GM20000 (cell line): ENCODE data around the gene CDH6.

ENCODE experiments used
- DNase-seq: peaks from one replicate; pipeline ENCODE4 v3.0.0; 2012; ENCODE audit warnings: low spot score
- TF ChIP-seq, protein P1 (sequence below): IDR thresholded peaks from 2 replicates; pipeline ENCODE4 v1.5.1; 2012; ENCODE audit warnings: mild to moderate bottlenecking, control low read depth; ENCODE audit errors: extremely low read depth, missing control alignments

CDH6 gene

DNA sequence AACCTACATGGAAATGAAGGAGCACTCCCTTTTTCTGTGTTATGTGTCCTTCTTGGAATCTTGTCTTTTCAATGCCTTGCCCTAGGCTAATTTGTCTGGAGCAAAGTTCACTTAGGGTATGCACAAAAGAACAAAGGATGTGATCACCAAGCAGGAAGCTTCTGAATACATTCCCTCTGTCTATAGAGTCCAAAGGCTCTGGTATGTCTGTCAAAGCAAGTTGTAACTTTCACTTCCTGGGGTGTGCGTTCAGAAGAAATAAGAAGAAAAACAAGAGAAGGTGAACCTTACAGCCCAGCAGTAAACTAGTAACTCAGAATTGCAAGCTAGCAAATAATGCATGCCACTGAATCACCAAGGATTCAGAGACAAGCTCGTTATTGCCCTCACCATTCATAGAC lies 31.7 kb upstream of the CDH6 start:
- TF ChIP-seq, protein P1, sequence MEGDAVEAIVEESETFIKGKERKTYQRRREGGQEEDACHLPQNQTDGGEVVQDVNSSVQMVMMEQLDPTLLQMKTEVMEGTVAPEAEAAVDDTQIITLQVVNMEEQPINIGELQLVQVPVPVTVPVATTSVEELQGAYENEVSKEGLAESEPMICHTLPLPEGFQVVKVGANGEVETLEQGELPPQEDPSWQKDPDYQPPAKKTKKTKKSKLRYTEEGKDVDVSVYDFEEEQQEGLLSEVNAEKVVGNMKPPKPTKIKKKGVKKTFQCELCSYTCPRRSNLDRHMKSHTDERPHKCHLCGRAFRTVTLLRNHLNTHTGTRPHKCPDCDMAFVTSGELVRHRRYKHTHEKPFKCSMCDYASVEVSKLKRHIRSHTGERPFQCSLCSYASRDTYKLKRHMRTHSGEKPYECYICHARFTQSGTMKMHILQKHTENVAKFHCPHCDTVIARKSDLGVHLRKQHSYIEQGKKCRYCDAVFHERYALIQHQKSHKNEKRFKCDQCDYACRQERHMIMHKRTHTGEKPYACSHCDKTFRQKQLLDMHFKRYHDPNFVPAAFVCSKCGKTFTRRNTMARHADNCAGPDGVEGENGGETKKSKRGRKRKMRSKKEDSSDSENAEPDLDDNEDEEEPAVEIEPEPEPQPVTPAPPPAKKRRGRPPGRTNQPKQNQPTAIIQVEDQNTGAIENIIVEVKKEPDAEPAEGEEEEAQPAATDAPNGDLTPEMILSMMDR, result no peak
- DNase-seq, result no peak

DNA sequence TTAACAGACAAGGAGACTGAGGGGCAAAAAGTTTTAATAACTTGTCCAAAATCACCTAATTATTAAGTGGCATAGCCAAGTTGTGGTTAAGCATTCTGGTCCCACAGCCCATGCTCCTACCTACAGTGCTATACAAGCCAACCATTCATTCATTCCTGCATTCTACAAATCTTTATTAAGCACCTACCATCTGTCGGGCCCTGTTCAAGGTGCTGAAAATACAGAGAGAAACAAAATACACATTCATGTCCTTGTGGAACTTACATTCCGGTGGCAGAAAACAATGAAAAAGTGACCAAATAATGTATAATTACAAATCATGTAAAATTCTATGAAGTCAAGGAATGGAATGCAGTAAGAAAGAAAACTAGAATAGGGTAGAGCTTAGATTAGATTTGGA lies 27.8 kb upstream of the CDH6 start:
- TF ChIP-seq, protein P1, result no peak
- DNase-seq, result no peak

GRCh38 chr5:31169379-31169778 lies 24.1 kb upstream of the CDH6 start:
- DNase-seq, result no peak
- TF ChIP-seq, protein P1, result no peak

GRCh38 chr5:31172881-31173280 lies 20.6 kb upstream of the CDH6 start:
- TF ChIP-seq, protein P1, result no peak
- no peak for DNase-seq

DNA sequence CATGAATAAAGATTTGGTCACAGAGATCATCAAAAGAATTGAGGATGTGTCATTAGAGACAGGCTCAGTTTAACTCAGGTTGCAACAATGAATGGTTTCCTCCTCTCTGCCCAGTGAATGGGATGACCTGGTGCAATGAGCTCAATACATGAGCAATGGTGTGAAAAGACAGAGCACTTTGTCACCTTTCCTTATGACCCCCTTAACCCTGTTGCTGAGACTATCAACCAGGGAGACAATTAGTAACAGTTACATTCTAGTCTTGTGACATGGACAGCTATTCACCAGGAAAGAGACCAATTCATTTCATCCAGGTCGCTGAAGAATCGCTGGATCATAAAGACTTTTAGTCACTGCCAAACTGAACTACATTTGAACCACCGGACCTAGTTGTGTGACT lies 19.9 kb upstream of the CDH6 start:
- no peak for DNase-seq
- TF ChIP-seq, protein P1, result no peak

DNA sequence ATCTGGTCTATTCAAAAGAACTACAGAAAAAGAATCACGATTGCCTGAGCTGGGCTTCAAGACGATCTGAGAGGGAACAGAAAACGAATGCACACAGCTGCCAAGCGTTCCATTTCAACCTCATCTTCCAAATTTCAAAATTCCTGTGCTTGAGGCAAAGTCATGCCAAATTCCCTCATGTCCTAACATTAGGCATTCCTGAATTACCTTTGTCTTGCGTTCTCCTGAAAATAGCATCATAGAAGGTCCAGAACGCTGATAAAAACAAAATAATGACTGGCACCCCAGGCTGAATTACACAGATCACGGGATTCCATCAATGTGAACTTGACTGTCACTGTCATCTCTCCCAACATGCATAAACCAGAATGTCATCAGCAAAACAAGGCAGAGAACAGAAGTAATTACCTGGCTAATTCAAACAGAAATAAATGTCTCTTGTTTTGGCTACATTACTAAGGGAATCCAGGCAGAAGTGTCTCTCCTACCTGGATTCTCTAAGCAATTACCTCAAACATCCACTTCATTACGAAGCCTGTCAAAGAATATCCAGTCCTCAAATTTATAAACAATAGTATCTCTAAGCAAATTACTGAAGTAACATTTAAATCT lies 12.0 kb upstream of the CDH6 start:
- TF ChIP-seq, protein P1, result no peak
- no peak for DNase-seq

GRCh38 chr5:31182136-31182535 lies 11.3 kb upstream of the CDH6 start:
- DNase-seq, result no peak

More at GRCh38 chr5:31182136-31182535, 11.3 kb upstream of the CDH6 start:
- TF ChIP-seq, protein P1, result no peak
